ENCODE measurements around the gene SMIM38.

The SMIM38 gene

DNA sequence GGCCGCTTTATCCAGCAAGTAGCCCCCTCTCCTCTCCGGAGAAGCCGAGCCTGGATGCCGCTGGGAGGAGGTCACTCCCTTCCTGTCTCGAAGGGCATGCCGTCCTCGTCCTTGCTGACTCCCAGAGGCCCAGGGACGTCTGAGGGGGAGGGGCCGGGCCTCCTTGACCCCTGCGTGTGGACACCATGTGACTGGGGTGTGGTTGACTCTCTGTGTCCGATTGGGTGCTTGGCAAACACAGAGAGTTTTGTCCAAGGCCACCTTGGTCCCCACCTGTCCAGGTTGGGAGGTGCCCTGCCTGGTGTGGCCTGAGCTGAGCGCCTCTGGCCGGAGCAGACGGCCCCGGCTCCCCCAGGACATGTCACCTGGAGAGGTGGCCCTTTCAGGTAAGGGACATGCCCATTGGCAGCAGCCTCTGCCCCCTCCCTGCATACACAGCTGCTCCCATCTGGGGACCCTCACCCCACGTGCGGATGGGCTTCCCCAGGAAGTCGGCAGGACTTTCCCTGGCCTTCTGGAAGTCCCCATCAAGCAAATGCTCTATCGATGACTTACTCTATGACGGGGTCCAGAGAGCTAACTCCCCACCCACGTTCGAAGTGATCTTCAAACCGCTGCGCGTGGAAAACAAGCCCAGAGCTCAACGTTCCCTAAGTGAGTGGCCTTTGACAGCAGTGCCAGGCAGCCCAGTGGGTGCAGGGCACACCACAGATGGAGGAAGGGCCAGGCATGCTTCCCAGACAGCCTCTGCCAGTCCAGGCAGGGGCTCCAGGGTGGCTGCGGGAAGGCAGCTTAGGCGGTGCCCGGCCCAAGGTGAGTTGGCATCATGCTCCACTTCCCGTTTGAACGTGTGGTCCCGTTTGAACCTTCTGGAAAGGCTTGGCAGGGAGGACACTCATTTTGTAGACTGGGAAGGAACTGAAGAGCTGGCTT is at the start of gene SMIM38:
Gene SMIM38, plus strand, starts transcription at position 634 of the 933 bp plus-strand sequence. CDS start 1,912 bp downstream, outside the sequence.
- no peak for DNase-seq (ENCODE audit: low read depth)
- TF ChIP-seq, protein P1, sequence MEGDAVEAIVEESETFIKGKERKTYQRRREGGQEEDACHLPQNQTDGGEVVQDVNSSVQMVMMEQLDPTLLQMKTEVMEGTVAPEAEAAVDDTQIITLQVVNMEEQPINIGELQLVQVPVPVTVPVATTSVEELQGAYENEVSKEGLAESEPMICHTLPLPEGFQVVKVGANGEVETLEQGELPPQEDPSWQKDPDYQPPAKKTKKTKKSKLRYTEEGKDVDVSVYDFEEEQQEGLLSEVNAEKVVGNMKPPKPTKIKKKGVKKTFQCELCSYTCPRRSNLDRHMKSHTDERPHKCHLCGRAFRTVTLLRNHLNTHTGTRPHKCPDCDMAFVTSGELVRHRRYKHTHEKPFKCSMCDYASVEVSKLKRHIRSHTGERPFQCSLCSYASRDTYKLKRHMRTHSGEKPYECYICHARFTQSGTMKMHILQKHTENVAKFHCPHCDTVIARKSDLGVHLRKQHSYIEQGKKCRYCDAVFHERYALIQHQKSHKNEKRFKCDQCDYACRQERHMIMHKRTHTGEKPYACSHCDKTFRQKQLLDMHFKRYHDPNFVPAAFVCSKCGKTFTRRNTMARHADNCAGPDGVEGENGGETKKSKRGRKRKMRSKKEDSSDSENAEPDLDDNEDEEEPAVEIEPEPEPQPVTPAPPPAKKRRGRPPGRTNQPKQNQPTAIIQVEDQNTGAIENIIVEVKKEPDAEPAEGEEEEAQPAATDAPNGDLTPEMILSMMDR (IDR thresholded peaks at IDR 0.05; ENCODE audit: low read depth, low read length, missing control alignments) = no peak
- in situ Hi-C loops (cut with HindIII; ENCODE audit: low sequenced_read_pairs) = no loop called here
- no peak within 1 kb of the TSS for H3K4me3 ChIP-seq (ENCODE audit: low read depth, low read length)

DNA sequence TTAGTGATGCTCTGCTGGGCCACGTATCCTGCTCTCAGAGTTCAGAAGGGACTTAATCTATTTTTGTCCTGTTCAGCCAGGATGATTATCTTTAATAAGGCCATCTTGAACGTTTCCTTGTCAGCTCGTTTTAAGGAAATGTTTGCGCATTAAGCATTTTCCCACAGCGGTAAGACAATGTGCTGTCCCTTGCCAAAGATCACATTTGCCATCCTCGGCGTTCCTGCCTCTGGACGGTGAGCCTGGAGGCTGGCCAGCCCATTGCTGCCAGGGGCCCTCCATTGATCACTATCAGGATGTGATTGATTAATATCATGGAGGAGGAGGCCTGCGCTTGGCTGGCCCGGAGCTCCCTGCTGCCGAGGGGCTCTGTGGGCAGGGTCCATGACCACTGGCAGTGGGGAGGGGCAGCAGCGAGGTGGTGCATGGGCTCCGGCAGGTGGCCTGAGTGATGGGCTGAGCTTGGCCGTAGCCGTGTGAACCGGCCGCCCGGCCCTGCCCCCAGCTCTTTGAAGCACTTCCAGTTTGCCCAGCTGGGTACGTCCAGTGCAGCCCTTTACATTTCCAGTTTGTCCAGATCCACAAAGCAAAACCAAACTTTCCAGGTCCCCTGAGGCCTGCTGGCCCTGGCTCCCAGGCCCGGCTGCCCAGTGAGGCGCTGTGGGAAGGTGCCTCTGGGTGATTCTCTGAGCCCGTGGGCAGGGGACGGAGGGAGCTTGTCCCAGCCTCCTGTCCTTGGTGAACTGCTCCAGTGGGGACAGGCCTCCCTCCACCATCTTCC is 49.5 kb upstream of the SMIM38 start:
- in situ Hi-C loops (cut with HindIII; ENCODE audit: low sequenced_read_pairs) = no loop called here
- TF ChIP-seq, protein P1 (IDR thresholded peaks at IDR 0.05; ENCODE audit: low read depth, low read length, missing control alignments) = no peak
- no peak for DNase-seq (ENCODE audit: low read depth)
- H3K4me3 ChIP-seq (ENCODE audit: low read depth, low read length) = no peak overlapping the region

DNA sequence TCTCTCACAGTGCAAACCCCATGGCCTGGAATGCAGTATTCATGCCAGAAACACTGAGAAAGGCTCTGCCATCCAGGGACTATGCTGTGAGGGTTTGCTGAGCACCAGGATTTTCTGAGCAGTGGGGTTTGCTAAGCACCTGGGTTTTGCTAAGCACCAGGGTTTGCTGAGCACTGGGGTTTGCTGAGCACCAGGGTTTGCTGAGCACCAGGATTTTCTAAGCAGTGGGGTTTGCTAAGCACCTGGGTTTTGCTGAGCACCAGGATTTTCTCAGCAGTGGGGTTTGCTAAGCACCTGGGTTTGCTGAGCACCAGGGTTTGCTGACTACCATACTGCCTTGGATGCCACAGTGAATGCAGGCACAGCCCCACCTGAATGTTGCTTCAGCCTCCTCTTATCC is 48.3 kb upstream of the SMIM38 start:
- H3K4me3 ChIP-seq (ENCODE audit: low read depth, low read length) = no peak overlapping the region
- TF ChIP-seq, protein P1 (IDR thresholded peaks at IDR 0.05; ENCODE audit: low read depth, low read length, missing control alignments) = no peak
- DNase-seq (ENCODE audit: low read depth) = no peak
- in situ Hi-C loops (cut with HindIII; ENCODE audit: low sequenced_read_pairs) = no loop called here

DNA sequence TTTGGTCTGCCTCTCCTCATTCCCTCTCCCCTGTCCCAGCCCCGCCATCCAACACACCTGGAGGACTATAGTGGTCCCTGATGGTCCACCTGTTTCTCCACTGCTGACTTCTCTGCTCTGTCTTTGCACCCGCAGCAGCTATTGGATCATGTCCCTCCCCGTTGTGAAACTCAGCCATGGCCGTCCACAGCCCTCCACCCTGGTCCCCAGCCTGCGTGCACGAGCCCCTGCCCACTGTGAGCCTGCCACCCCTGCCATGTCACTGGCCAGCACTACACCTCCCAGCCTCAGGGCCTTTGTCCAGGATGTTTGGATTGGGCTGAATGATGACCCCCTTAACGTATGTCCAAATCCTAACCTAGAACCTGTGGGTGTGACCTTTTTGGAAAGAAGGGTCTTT is 47.7 kb upstream of the SMIM38 start:
- TF ChIP-seq, protein P1 (IDR thresholded peaks at IDR 0.05; ENCODE audit: low read depth, low read length, missing control alignments) = no peak
- in situ Hi-C loops (cut with HindIII; ENCODE audit: low sequenced_read_pairs) = no loop called here

DNA sequence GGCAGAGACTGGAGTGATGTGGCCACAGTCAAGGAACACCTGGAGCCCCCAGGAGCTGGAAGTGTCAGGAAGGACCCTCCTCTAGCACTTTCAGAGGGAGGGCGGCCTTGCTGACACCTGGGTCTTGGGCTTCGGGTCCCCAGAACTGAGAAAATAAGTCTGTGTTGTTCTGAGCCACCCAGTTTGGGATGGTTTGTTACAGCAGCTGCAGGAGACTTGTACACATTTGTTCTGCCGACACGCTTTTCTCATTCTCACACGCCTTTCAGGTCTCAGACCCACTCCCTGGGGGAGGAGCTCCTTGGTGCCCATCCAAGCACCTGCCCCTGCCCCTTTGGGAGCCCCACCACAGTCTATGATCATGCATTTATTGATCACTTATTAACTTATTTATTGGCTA is 47.2 kb upstream of the SMIM38 start:
- no peak overlapping the region for H3K4me3 ChIP-seq (ENCODE audit: low read depth, low read length)
- TF ChIP-seq, protein P1 (IDR thresholded peaks at IDR 0.05; ENCODE audit: low read depth, low read length, missing control alignments) = no peak
- in situ Hi-C loops (cut with HindIII; ENCODE audit: low sequenced_read_pairs) = no loop called here
- no peak for DNase-seq (ENCODE audit: low read depth)

More for the DNA sequence above, 47.7 kb upstream of the SMIM38 start:
- DNase-seq (ENCODE audit: low read depth) = no peak
- no peak overlapping the region for H3K4me3 ChIP-seq (ENCODE audit: low read depth, low read length)

DNA sequence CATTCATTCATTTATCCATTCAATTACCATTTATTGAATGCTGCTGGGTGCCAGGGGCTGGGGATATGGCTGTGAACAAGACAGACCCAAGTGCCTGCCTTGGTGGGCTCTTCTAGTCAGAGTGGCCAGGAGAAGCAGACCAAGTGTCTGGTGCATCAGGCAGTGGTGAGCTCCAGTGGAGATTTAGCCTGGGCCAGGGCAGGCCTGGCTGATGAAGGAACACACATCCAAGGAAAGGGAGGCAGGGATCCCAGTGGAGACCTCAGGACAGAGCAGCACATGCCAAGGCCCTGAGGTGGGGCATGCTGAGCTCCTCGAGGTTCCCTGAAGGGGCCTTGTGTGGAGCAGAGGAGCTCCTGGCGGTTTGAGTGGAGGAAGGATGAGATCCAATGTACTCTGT is 46.6 kb upstream of the SMIM38 start:
- in situ Hi-C loops (cut with HindIII; ENCODE audit: low sequenced_read_pairs) = no loop called here
- TF ChIP-seq, protein P1 (IDR thresholded peaks at IDR 0.05; ENCODE audit: low read depth, low read length, missing control alignments) = no peak
- no peak overlapping the region for H3K4me3 ChIP-seq (ENCODE audit: low read depth, low read length)
- no peak for DNase-seq (ENCODE audit: low read depth)

All from astrocyte of the cerebellum (primary cell).